HEK293 (cell line): ENCODE results near the gene PIP5K1B.

Experiments
- CTCF ChIA-PET: fragments of 350-600 bp; formaldehyde crosslinking; extraction: SDS; loops from one replicate; lab custom pipeline; 2021; ENCODE audit warnings: antibody characterized with exemption; lab: Yijun Ruan, JAX
- POLR2A ChIA-PET: fragments of 300-600 bp; formaldehyde crosslinking; extraction: SDS; loops from one replicate; lab custom pipeline; 2020; ENCODE audit warnings: antibody characterized with exemption, inconsistent platforms; lab: Yijun Ruan, JAX
- H3K27ac ChIP-seq: fragments of 200-500 bp; sonication (Bioruptor generic); 2 replicates; pipeline ENCODE4 v1.5.1; 2014; ENCODE audit warnings: low read depth, low read length, control low read depth, inconsistent platforms; ENCODE audit errors: extremely low read depth
- H3K36me3 ChIP-seq, 2 experiments: fragments of 200-500 bp in 1 of 2; sonication (Bioruptor generic) in 1 of 2; 1 replicate in 1 of 2; 2 replicates in 1 of 2; pipeline ENCODE4 v1.5.1; 2014 to 2017; ENCODE audit warnings: inconsistent platforms in 2 of 2, low read length in 2 of 2; ENCODE audit not compliant: control insufficient read depth in 2 of 2, insufficient read depth in 1 of 2
- H3K4me1 ChIP-seq: fragments of 200-500 bp; sonication (Bioruptor generic); 2 replicates; pipeline ENCODE4 v1.5.1; 2014; ENCODE audit warnings: mild to moderate bottlenecking, low read length, inconsistent platforms; ENCODE audit not compliant: control insufficient read depth, insufficient read depth
- H3K4me3 ChIP-seq: 2 replicates; pipeline ENCODE4 v1.5.1; 2011; ENCODE audit warnings: low read depth, mild to moderate bottlenecking, control low read depth, low read length, moderate library complexity
- H3K9me3 ChIP-seq: fragments of 200-500 bp; sonication (Bioruptor generic); 2 replicates; pipeline ENCODE4 v1.5.1; 2014; ENCODE audit warnings: low read depth, low read length, inconsistent platforms; ENCODE audit not compliant: control insufficient read depth, insufficient read depth
- GLI4 ChIP-seq: fragments of 450-650 bp; formaldehyde crosslinking; IDR thresholded peaks from 2 replicates; pipeline ENCODE4 v1.5.1; 2016; ENCODE audit warnings: missing biosample characterization, missing genetic modification characterization
- SALL2 ChIP-seq: fragments of 450-650 bp; formaldehyde crosslinking; IDR thresholded peaks from 2 replicates; pipeline ENCODE4 v1.5.0; 2017; ENCODE audit warnings: missing biosample characterization, mild to moderate bottlenecking, missing genetic modification characterization, borderline replicate concordance
- SP2 ChIP-seq: fragments of 450-650 bp; formaldehyde crosslinking; IDR thresholded peaks from 2 replicates; pipeline ENCODE4 v1.5.1; 2016; ENCODE audit warnings: missing biosample characterization, missing genetic modification characterization
- TCF7L2 ChIP-seq: IDR thresholded peaks from 2 replicates; pipeline ENCODE4 v1.6.1; 2011; ENCODE audit warnings: low read depth, mild to moderate bottlenecking, inconsistent platforms, low read length, moderate library complexity, borderline replicate concordance
- ZBTB26 ChIP-seq: fragments of 450-650 bp; formaldehyde crosslinking; optimal IDR thresholded peaks from 2 replicates; pipeline ENCODE3; 2016; ENCODE audit warnings: missing biosample characterization, mild to moderate bottlenecking, missing genetic modification characterization
- ZBTB44 ChIP-seq: fragments of 450-650 bp; IDR thresholded peaks from 2 replicates; pipeline ENCODE4 v1.5.1; 2018; ENCODE audit warnings: missing biosample characterization, mild to moderate bottlenecking, missing genetic modification characterization
- ZBTB48 ChIP-seq: fragments of 450-650 bp; formaldehyde crosslinking; IDR thresholded peaks from 2 replicates; pipeline ENCODE4 v1.5.1; 2016; ENCODE audit warnings: missing biosample characterization, missing genetic modification characterization
- ZNF155 ChIP-seq: fragments of 450-650 bp; formaldehyde crosslinking; IDR thresholded peaks from 2 replicates; pipeline ENCODE4 v1.5.1; 2016; ENCODE audit warnings: missing biosample characterization, missing genetic modification characterization
- ZNF239 ChIP-seq: fragments of 450-650 bp; formaldehyde crosslinking; IDR thresholded peaks from 2 replicates; pipeline ENCODE4 v1.5.1; 2016; ENCODE audit warnings: missing biosample characterization, missing genetic modification characterization
- ZNF292 ChIP-seq: fragments of 450-650 bp; formaldehyde crosslinking; IDR thresholded peaks from 2 replicates; pipeline ENCODE4 v1.5.1; 2016; ENCODE audit warnings: low read depth, missing biosample characterization, missing genetic modification characterization, borderline replicate concordance
- ZNF473 ChIP-seq: fragments of 450-650 bp; formaldehyde crosslinking; IDR thresholded peaks from 2 replicates; pipeline ENCODE4 v1.5.1; 2017; ENCODE audit warnings: missing biosample characterization, missing genetic modification characterization
- ZNF529 ChIP-seq: fragments of 450-650 bp; formaldehyde crosslinking; IDR thresholded peaks from 2 replicates; pipeline ENCODE4 v1.5.1; 2017; ENCODE audit warnings: missing genetic modification characterization, missing biosample characterization; ENCODE audit not compliant: insufficient replicate concordance
- ZNF600 ChIP-seq: fragments of 450-650 bp; formaldehyde crosslinking; IDR thresholded peaks from 2 replicates; pipeline ENCODE4 v1.5.1; 2016; ENCODE audit warnings: missing biosample characterization, missing genetic modification characterization
- ZNF677 ChIP-seq: fragments of 450-650 bp; IDR thresholded peaks from 2 replicates; pipeline ENCODE4 v1.5.0; 2018; ENCODE audit warnings: missing biosample characterization, mild to moderate bottlenecking, missing genetic modification characterization, moderate library complexity
- ZNF76 ChIP-seq: fragments of 450-650 bp; formaldehyde crosslinking; IDR thresholded peaks from 2 replicates; pipeline ENCODE4; 2016; ENCODE audit warnings: low read depth, missing biosample characterization, missing genetic modification characterization, borderline replicate concordance
- ZNF843 ChIP-seq: fragments of 450-650 bp; formaldehyde crosslinking; IDR thresholded peaks from 2 replicates; pipeline ENCODE4 v1.5.1; 2016; ENCODE audit warnings: missing biosample characterization, missing genetic modification characterization
- TF ChIP-seq, protein P1 (sequence below): fragments of 450-650 bp; formaldehyde crosslinking; IDR thresholded peaks from 2 replicates; pipeline ENCODE4 v1.5.1; 2016; ENCODE audit warnings: missing biosample characterization, missing genetic modification characterization
- TF ChIP-seq, protein P2 (sequence below): fragments of 450-650 bp; formaldehyde crosslinking; IDR thresholded peaks from 2 replicates; pipeline ENCODE4 v1.5.1; 2016; ENCODE audit warnings: missing biosample characterization, missing genetic modification characterization, borderline replicate concordance

PIP5K1B gene

GRCh38 chr9:68933434-68934328, 228.6 kb downstream of the PIP5K1B start:
- TF ChIP-seq ZNF292 (no peak), SALL2 (no peak), ZNF76 (tag by site-specific recombination) (no peak), ZNF239 (tag by site-specific recombination) (no peak), ZNF677 (tag by site-specific recombination) (no peak), ZNF529 (tag by site-specific recombination) (no peak), ZNF843 (no peak)
- TF ChIP-seq, protein P1, sequence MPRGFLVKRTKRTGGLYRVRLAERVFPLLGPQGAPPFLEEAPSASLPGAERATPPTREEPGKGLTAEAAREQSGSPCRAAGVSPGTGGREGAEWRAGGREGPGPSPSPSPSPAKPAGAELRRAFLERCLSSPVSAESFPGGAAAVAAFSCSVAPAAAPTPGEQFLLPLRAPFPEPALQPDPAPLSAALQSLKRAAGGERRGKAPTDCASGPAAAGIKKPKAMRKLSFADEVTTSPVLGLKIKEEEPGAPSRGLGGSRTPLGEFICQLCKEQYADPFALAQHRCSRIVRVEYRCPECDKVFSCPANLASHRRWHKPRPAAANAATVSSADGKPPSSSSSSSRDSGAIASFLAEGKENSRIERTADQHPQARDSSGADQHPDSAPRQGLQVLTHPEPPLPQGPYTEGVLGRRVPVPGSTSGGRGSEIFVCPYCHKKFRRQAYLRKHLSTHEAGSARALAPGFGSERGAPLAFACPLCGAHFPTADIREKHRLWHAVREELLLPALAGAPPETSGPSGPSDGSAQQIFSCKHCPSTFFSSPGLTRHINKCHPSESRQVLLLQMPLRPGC (tag by site-specific recombination): no peak
- TF ChIP-seq, protein P2, sequence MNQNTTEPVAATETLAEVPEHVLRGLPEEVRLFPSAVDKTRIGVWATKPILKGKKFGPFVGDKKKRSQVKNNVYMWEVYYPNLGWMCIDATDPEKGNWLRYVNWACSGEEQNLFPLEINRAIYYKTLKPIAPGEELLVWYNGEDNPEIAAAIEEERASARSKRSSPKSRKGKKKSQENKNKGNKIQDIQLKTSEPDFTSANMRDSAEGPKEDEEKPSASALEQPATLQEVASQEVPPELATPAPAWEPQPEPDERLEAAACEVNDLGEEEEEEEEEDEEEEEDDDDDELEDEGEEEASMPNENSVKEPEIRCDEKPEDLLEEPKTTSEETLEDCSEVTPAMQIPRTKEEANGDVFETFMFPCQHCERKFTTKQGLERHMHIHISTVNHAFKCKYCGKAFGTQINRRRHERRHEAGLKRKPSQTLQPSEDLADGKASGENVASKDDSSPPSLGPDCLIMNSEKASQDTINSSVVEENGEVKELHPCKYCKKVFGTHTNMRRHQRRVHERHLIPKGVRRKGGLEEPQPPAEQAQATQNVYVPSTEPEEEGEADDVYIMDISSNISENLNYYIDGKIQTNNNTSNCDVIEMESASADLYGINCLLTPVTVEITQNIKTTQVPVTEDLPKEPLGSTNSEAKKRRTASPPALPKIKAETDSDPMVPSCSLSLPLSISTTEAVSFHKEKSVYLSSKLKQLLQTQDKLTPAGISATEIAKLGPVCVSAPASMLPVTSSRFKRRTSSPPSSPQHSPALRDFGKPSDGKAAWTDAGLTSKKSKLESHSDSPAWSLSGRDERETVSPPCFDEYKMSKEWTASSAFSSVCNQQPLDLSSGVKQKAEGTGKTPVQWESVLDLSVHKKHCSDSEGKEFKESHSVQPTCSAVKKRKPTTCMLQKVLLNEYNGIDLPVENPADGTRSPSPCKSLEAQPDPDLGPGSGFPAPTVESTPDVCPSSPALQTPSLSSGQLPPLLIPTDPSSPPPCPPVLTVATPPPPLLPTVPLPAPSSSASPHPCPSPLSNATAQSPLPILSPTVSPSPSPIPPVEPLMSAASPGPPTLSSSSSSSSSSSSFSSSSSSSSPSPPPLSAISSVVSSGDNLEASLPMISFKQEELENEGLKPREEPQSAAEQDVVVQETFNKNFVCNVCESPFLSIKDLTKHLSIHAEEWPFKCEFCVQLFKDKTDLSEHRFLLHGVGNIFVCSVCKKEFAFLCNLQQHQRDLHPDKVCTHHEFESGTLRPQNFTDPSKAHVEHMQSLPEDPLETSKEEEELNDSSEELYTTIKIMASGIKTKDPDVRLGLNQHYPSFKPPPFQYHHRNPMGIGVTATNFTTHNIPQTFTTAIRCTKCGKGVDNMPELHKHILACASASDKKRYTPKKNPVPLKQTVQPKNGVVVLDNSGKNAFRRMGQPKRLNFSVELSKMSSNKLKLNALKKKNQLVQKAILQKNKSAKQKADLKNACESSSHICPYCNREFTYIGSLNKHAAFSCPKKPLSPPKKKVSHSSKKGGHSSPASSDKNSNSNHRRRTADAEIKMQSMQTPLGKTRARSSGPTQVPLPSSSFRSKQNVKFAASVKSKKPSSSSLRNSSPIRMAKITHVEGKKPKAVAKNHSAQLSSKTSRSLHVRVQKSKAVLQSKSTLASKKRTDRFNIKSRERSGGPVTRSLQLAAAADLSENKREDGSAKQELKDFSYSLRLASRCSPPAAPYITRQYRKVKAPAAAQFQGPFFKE (tag by site-specific recombination): no peak
- Histone ChIP-seq H3K9me3 (no peaks in the 10 kb centered on the region), H3K4me1 (no peaks in the 10 kb centered on the region), H3K27ac (no peak overlapping the region), H3K4me3 (no peak overlapping the region), H3K36me3 (no peaks in the 10 kb centered on the region)
- ChIA-PET POLR2A (no interaction called here), CTCF (no interaction called here)

DNA sequence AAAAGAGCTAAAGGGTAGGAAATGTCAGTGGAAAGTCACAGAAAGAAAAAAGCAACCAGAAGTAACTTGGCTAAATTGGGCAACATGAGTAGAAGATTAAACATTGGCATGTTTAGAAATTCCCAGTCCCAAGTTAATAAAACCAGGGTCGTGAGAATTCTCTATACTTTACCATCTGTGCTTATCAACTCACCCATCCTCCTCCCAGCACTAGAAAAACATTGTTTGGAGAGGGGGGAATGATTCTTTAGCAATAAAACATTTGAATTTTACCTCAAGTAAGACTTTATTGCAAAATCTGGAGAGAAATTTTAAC, 229.2 kb downstream of the PIP5K1B start:
- Histone ChIP-seq H3K27ac (no peak overlapping the region), H3K4me1 (no peaks in the 10 kb centered on the region), H3K36me3 (no peaks in the 10 kb centered on the region), H3K4me3 (no peak overlapping the region), H3K9me3 (no peaks in the 10 kb centered on the region)
- TF ChIP-seq ZNF600 (tag by site-specific recombination): no peak
- no peak for TF ChIP-seq TCF7L2
- no peak for TF ChIP-seq SP2 (tag by site-specific recombination)
- ChIA-PET CTCF (no interaction called here), POLR2A (no interaction called here)

DNA sequence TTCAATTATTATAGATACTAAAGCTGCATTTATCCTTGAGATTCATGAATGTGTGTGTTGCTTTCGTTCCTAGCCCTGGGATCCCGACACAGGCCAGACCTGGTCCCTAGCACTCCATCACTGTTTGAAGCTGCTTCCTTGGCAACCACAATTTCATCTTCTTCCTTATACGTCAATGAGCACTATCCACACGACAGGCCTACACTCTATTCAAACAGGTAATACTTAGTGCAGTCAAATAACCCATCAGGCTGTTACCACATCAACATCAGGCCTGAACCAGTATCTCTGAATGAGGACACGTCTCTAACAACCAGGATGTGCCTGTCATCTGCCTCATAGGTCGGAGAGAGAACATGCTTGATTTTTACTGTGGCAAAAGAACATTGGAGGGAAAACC, 235.5 kb downstream of the PIP5K1B start:
- Histone ChIP-seq H3K4me1 (no peaks in the 10 kb centered on the region), H3K9me3 (no peaks in the 10 kb centered on the region), H3K36me3 (no peaks in the 10 kb centered on the region), H3K4me3 (no peak overlapping the region), H3K27ac (no peak overlapping the region)
- CTCF ChIA-PET: no interaction called here
- POLR2A ChIA-PET: no interaction called here
- TF ChIP-seq ZNF473 (tag by site-specific recombination): no peak
- TF ChIP-seq ZBTB48: no peak
- TF ChIP-seq ZNF155 (tag by site-specific recombination): no peak
- TF ChIP-seq GLI4: no peak
- TF ChIP-seq ZBTB44 (tag by site-specific recombination): no peak
- TF ChIP-seq ZBTB26 (tag by site-specific recombination): no peak
